Measurements from ENCODE around the gene EIF3CL.
"Not testable (repeated sequence)": the region's sequence is repeated elsewhere in the genome, so short reads cannot be mapped to it uniquely, and the experiment has no call there.

The EIF3CL gene, protein sequence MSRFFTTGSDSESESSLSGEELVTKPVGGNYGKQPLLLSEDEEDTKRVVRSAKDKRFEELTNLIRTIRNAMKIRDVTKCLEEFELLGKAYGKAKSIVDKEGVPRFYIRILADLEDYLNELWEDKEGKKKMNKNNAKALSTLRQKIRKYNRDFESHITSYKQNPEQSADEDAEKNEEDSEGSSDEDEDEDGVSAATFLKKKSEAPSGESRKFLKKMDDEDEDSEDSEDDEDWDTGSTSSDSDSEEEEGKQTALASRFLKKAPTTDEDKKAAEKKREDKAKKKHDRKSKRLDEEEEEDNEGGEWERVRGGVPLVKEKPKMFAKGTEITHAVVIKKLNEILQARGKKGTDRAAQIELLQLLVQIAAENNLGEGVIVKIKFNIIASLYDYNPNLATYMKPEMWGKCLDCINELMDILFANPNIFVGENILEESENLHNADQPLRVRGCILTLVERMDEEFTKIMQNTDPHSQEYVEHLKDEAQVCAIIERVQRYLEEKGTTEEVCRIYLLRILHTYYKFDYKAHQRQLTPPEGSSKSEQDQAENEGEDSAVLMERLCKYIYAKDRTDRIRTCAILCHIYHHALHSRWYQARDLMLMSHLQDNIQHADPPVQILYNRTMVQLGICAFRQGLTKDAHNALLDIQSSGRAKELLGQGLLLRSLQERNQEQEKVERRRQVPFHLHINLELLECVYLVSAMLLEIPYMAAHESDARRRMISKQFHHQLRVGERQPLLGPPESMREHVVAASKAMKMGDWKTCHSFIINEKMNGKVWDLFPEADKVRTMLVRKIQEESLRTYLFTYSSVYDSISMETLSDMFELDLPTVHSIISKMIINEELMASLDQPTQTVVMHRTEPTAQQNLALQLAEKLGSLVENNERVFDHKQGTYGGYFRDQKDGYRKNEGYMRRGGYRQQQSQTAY

DNA sequence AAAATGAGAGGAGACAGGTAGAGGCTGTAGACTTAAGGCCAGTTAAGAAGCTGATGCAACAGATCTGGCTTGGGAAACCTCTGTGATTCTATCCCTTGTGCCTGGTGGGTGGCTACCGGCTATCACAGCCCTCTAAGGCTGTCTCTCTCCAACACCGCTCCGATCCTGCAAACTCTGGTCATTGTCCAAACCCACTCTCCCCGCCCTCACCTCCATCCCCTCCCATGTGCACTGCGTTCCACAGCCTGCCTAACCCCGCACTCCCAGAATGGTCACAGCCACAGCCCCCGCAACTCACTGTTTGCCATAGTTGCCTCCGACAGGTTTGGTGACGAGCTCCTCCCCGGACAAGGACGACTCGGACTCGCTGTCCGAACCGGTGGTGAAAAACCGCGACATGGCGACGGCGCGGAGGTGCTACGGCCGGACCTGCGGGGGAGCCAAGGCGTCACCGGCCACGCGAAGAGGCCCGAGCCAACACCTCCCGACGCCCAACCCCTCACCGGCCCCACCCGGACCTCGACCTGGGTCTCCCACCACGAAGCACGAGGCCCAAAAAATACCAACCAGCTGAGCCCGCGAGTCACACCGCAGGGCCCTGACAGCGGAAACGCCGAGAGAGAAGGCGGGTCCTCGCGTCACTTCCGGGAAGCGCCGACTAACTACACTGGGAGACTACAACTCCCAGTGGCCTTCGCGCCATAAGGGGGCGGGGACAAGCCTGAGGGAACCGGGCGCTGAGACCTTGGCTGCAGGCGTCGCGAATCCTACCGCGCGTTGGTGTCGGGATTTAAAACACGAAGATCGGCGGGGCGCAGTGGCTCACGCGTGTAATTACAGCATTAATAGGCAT, at the start of gene EIF3CL:
Gene EIF3CL, minus strand, starts transcription at position 622 of the 853 bp plus-strand sequence. Its CDS starts 223 bp downstream, at position 399.
- FAIRE-seq, result peak; percentile 97
- not testable (repeated sequence) for DNase-seq (ENCODE audit: extremely low spot score, insufficient read length, low read depth)

DNA sequence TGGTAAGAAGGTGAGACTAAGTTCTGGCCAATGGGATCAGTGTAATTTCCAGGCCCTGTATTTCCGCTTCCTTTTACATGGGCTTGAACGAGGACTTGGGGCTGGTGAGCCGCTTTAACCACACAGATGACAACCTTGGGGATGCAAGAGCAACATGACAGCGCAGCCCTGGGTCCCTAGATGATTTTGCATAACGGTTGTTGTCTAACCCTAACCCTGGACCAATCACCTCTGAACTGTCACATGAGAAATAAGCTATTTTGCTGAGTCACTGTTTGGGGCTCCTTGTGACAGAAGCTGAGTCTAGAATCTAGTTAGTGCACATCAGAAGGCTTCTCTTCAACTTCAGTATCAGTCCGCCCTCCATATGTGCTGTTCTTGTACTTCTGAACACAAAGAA, 43.4 kb upstream of the EIF3CL start:
- not testable (repeated sequence) for FAIRE-seq; DNase-seq (ENCODE audit: extremely low spot score, insufficient read length, low read depth)

- not testable (repeated sequence) for FAIRE-seq; DNase-seq (ENCODE audit: extremely low spot score, insufficient read length, low read depth)
Observed at GRCh38 chr16:28446388-28446787, 42.7 kb upstream of the EIF3CL start.

DNA sequence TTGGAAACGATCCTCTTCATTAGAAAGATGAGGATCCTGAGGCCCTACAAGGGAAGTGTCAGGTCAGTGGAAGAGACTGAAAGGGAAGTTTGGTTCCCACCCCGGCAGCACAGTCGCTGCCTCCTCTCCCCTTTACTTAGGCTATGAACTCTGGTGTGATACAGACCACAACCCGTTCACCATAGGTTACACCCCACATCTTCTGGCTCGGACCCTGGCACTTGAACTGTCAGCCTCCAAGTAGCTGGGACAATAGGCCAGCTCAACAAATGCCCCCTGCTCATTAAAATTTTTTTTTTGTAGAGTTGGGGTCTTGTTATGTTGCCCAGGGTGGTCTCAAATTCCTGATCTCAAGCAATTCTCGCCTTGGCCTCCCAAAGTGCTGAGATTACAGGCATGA, 40.3 kb upstream of the EIF3CL start:
- DNase-seq (ENCODE audit: extremely low spot score, insufficient read length, low read depth); FAIRE-seq: not testable (repeated sequence)

GRCh38 chr16:28438899-28439298, 35.3 kb upstream of the EIF3CL start:
- FAIRE-seq; DNase-seq (ENCODE audit: extremely low spot score, insufficient read length, low read depth): not testable (repeated sequence)

GRCh38 chr16:28435340-28435739, 31.7 kb upstream of the EIF3CL start:
- FAIRE-seq; DNase-seq (ENCODE audit: extremely low spot score, insufficient read length, low read depth): not testable (repeated sequence)

- not testable (repeated sequence) for DNase-seq (ENCODE audit: extremely low spot score, insufficient read length, low read depth)
- FAIRE-seq, result peak; percentile 15
Observed at GRCh38 chr16:28426060-28426680, 22.5 kb upstream of the EIF3CL start.

DNA sequence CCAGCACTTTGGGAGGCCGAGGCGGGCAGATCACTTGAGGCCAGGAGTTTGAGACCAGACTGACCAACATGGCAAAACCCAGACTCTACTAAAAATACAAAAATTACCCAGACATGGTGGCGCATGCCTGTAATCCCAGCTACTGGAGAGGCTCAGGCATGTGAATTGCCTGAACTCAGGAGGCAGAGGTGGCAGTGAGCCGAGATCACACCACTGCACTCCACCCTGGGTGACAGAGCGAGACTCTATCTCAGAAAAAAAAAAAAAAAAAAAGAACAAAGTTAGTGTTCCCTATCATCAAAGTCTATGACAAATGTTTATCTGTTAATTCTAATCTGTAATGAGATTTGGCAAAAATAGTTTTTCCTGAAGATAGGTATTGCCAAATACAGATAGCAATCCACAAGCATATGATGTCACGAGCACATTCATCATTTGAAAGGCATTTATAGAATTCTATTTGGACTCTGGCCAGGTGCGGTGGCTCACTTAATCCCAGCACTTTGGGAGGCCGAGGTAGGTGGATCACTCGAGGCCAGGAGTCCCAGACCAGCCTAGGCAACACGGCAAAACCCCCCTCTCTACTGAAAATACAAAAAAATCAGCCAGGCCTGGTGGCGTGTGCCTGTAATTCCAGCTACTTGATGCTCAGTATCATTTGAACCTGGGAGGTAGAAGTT, 17.6 kb upstream of the EIF3CL start:
- FAIRE-seq; DNase-seq (ENCODE audit: extremely low spot score, insufficient read length, low read depth): not testable (repeated sequence)

- not testable (repeated sequence) for FAIRE-seq; DNase-seq (ENCODE audit: extremely low spot score, insufficient read length, low read depth)
Observed at GRCh38 chr16:28417033-28417432, 13.4 kb upstream of the EIF3CL start.

GRCh38 chr16:28414530-28414929, 10.9 kb upstream of the EIF3CL start:
- FAIRE-seq; DNase-seq (ENCODE audit: extremely low spot score, insufficient read length, low read depth): not testable (repeated sequence)

GRCh38 chr16:28413585-28413984, 9.9 kb upstream of the EIF3CL start:
- not testable (repeated sequence) for DNase-seq (ENCODE audit: extremely low spot score, insufficient read length, low read depth); FAIRE-seq

- not testable (repeated sequence) for FAIRE-seq; DNase-seq (ENCODE audit: extremely low spot score, insufficient read length, low read depth)
Observed at GRCh38 chr16:28392054-28392453, 11.6 kb downstream of the EIF3CL start.

DNA sequence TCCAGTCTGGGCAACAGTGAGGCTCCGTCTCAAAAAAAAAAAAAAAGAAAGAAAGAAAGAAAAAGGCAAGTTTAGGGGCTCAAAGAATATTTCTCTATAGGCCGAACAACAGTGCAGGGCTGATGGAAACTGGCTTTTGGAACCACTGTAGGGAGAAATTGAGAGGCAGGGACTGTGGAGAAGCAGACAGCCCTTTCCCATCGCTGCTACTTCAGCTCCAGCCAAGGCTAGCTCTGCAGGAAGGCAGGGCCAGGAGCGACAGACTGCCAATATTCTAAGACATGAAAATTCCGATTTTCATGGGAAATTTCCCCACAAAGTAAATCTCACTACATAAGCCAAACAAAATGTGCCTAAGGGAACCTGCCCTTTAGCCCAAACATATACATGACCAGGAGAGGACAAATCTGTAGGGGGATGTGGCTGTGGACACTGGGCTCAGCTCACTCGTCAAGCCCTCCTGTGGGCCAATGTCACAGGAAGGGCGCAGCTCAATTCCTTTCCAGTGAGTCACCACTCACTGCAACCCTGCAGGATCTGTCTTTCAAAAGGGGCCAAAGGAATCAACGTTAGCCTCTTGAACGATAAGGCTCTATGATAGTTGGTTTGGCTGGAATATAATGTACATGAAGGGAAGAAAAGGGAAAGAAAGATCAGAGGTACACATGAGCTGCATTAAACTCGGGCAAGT, 21.3 kb downstream of the EIF3CL start:
- not testable (repeated sequence) for DNase-seq (ENCODE audit: extremely low spot score, insufficient read length, low read depth); FAIRE-seq

DNA sequence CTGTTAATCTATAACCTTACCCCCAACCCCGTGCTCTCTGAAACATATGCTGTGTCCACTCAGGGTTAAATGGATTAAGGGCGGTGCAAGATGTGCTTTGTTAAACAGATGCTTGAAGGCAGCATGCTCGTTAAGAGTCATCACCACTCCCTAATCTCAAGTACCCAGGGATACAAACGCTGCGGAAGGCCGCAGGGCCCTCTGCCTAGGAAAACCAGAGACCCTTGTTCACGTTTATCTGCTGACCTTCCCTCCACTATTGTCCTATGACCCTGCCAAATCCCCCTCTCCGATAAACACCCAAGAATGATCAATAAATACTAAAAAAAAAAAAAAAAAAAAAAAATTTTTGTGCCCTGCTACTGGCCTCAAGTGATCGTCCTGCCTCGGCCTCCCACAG, 25.8 kb downstream of the EIF3CL start:
- DNase-seq (ENCODE audit: extremely low spot score, insufficient read length, low read depth); FAIRE-seq: not testable (repeated sequence)

GRCh38 chr16:28377108-28377625, 26.5 kb downstream of the EIF3CL start:
- not testable (repeated sequence) for DNase-seq (ENCODE audit: extremely low spot score, insufficient read length, low read depth); FAIRE-seq

GRCh38 chr16:28375115-28375514, 28.5 kb downstream of the EIF3CL start:
- not testable (repeated sequence) for FAIRE-seq; DNase-seq (ENCODE audit: extremely low spot score, insufficient read length, low read depth)

DNA sequence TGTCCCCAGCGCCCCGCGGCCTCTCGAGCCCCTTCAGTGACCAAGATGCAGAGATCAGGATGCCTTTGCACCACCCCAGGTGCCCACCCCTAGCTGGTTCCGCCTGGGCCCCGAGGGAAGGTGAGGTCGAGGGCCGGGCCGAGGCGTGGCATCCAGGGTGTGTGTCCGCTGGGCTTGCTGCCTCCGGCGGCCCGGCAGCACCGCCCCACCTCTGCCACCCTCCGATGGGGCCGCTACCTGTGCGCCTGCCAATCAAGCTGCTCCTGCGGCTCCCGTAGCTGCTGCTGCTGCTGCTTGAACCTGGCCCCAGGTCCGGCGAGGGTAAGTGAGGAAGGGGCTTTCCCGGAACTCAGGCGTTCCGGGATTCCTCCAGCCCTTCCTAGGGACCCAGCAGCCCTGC, 29.4 kb downstream of the EIF3CL start:
- FAIRE-seq; DNase-seq (ENCODE audit: extremely low spot score, insufficient read length, low read depth): not testable (repeated sequence)

DNA sequence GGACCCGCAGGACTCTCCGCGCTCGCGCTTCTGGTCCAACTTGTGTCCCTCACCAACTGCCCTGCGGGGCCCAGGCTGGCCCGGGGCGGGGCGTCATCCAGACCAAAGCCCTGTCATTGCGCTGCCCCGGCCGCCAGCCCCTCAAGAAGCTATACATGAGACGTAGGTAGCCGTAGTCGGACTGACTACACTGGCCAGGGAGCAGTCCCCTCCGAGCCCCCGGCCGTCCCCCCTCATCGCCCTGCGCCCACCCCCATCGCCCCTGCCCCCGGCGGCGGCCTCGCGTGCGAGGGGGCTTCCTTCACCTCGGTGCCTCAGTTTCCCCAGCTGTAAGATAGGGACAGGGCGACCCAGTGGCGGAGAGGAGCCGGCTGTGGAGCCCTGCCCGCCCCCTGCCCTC, 35.7 kb downstream of the EIF3CL start:
- not testable (repeated sequence) for DNase-seq (ENCODE audit: extremely low spot score, insufficient read length, low read depth); FAIRE-seq

Measured in GM18507 (cell line).